ENCODE measurements around the gene SNAI3. TPM values are rescaled to one million over a fixed set of nuclear protein-coding genes. Genes with fewer than 3 reads are reported as not detected.
A peak's percentile ranks its signal among the peaks of the same experiment; 100 is the strongest.

SNAI3 gene
- total RNA-seq, 4 donors from 2014 or later, result 0.70 to 0.80 TPM; not detected in 2

GRCh38 chr16:88712362-88712979, 26.2 kb upstream of the SNAI3 start:
- H3K27ac ChIP-seq, result no peak overlapping the region
- H3K4me3 ChIP-seq, result no peak overlapping the region
- no peaks in the 10 kb centered on the region for H3K9me3 ChIP-seq
- peaks cover 0 to 43% (median 0%) of the 10 kb centered on the region in 3 donors for H3K36me3 ChIP-seq
- TF ChIP-seq POLR2A (IDR thresholded peaks at IDR 0.05), result no peak
- TF ChIP-seq CTCF (IDR thresholded peaks at IDR 0.05), result no peak
- no peak for DNase-seq
- H3K27me3 ChIP-seq, result no peaks in the 10 kb centered on the region
- peaks cover 0 to 1% (median under 1%) of the 10 kb centered on the region in 4 donors for H3K4me1 ChIP-seq

GRCh38 chr16:88711750-88712340, 25.5 kb upstream of the SNAI3 start:
- H3K27ac ChIP-seq, result no peak overlapping the region
- TF ChIP-seq POLR2A (IDR thresholded peaks at IDR 0.05) (no peak), CTCF (IDR thresholded peaks at IDR 0.05) (no peak)
- no peaks in the 10 kb centered on the region for H3K27me3 ChIP-seq
- no peak for DNase-seq
- H3K36me3 ChIP-seq, result peaks cover 0 to 37% (median 0%) of the 10 kb centered on the region in 3 donors
- H3K4me3 ChIP-seq, result no peak overlapping the region
- no peaks in the 10 kb centered on the region for H3K9me3 ChIP-seq
- H3K4me1 ChIP-seq, result peaks cover 0 to 8% (median 3%) of the 10 kb centered on the region in 4 donors

- peaks cover 0 to 12% (median 5%) of the 10 kb centered on the region in 4 donors for H3K4me1 ChIP-seq
Observed at GRCh38 chr16:88710556-88710955, 24.2 kb upstream of the SNAI3 start.

GRCh38 chr16:88706965-88707826, 20.9 kb upstream of the SNAI3 start:
- H3K27me3 ChIP-seq, result no peaks in the 10 kb centered on the region
- H3K27ac ChIP-seq, result peak overlapping the region; percentile 90 to 99 (median 90)
- DNase-seq, result no peak
- H3K36me3 ChIP-seq, result no peaks in the 10 kb centered on the region
- TF ChIP-seq POLR2A (IDR thresholded peaks at IDR 0.05) (no peak), CTCF (IDR thresholded peaks at IDR 0.05) (no peak)
- H3K4me1 ChIP-seq, result peaks cover 0 to 35% (median 16%) of the 10 kb centered on the region in 4 donors
- H3K4me3 ChIP-seq, result peak overlapping the region; percentile 83 to 100 (median 96)
- H3K9me3 ChIP-seq, result no peaks in the 10 kb centered on the region

More at GRCh38 chr16:88710556-88710955, 24.2 kb upstream of the SNAI3 start:
- TF ChIP-seq CTCF (IDR thresholded peaks at IDR 0.05), result no peak
- no peak for TF ChIP-seq POLR2A (IDR thresholded peaks at IDR 0.05)
- Histone ChIP-seq H3K4me3 (no peak overlapping the region), H3K27ac (no peak overlapping the region), H3K36me3 (peaks cover 0 to 24% (median 0%) of the 10 kb centered on the region in 3 donors), H3K27me3 (no peaks in the 10 kb centered on the region), H3K9me3 (no peaks in the 10 kb centered on the region)
- DNase-seq, result no peak

- peak in 1 of 6 experiments; percentile 8 for TF ChIP-seq CTCF (IDR thresholded peaks at IDR 0.05)
- TF ChIP-seq POLR2A (IDR thresholded peaks at IDR 0.05), result peak; percentile 47 to 69
- DNase-seq, result peak; percentile 90 to 96 (median 95)
- Histone ChIP-seq H3K27me3 (no peaks in the 10 kb centered on the region), H3K27ac (peak within 1 kb of the TSS; percentile 90 to 99 (median 90)), H3K36me3 (no peaks in the 10 kb centered on the region), H3K9me3 (no peaks in the 10 kb centered on the region), H3K4me3 (peak within 1 kb of the TSS; percentile 83 to 100 (median 96)), H3K4me1 (peaks cover 0 to 43% (median 21%) of the 10 kb centered on the region in 4 donors)
Observed at GRCh38 chr16:88706229-88706964, 20.1 kb upstream of the SNAI3 start, which contains the start of the genes CTU2 and RNF166. Gene CTU2 (plus strand): TSS chr16:88706503. CDS start chr16:88706531, 28 bp downstream. Gene RNF166 (minus strand): TSS chr16:88706408. CDS start chr16:88706325, 83 bp downstream.

Measured in Peyer's patch (tissue), 4 donors.